Measurements from ENCODE around the gene FLCN. TPM values are rescaled to one million over a fixed set of nuclear protein-coding genes. Genes with fewer than 3 reads are reported as not detected.

Gene FLCN
- total RNA-seq, 1 donor from 2014 or later: 46.6 TPM

DNA sequence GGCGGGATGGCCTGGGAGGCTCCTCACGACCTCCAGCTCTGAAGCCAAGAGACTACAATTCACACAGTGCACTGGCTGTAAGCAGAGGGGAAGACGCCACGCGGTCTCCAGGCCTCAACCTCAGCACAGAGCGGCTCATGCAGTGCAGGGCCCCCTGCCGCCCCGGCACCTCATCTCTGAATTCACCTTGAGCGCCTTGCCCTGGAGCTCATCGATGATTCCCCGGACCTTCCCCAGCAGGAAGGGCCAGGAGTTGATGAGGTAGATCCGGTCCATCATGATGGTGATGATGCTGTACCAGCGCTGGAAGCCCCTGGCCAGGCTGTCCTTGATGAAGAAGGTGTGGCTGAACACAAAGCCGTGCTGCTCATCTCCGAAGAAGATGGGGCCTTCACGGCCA, 13.2 kb downstream of the FLCN start:
- Histone ChIP-seq H3K9me3 (replicated peaks) (no peaks in the 10 kb centered on the region), H3K4me1 (peaks cover 18% of the 10 kb centered on the region), H3K27me3 (ENCODE audit: low read depth) (no peaks in the 10 kb centered on the region), H3K27ac (replicated peaks) (no peak overlapping the region), H3K4me3 (no peak overlapping the region), H3K36me3 (peaks cover 100% of the 10 kb centered on the region)
- no peak for DNase-seq
- TF ChIP-seq, protein P1, sequence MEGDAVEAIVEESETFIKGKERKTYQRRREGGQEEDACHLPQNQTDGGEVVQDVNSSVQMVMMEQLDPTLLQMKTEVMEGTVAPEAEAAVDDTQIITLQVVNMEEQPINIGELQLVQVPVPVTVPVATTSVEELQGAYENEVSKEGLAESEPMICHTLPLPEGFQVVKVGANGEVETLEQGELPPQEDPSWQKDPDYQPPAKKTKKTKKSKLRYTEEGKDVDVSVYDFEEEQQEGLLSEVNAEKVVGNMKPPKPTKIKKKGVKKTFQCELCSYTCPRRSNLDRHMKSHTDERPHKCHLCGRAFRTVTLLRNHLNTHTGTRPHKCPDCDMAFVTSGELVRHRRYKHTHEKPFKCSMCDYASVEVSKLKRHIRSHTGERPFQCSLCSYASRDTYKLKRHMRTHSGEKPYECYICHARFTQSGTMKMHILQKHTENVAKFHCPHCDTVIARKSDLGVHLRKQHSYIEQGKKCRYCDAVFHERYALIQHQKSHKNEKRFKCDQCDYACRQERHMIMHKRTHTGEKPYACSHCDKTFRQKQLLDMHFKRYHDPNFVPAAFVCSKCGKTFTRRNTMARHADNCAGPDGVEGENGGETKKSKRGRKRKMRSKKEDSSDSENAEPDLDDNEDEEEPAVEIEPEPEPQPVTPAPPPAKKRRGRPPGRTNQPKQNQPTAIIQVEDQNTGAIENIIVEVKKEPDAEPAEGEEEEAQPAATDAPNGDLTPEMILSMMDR (IDR thresholded peaks at IDR 0.05; ENCODE audit: borderline replicate concordance): no peak
- intact Hi-C loops (cut with micrococcal nuclease): no loop called here

DNA sequence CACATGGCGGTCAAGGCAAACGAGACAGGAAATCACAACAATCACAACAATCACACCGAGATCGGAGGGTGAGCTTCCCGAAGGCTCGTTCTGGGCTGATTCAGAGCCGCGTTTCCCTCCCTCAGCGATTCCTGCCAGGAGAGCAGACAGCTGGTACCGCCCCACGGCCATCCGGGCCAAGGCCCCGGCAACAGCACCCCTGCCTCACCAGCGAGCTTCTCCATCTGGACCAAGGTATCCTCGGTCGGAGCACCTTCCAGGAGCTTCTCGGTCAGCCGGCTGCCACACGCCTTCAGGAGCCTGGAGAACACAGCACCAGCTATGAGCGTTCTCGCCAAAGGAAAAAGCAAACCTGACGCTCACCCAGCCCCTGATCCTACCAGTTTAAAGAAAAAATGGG, 15.6 kb downstream of the FLCN start:
- H3K4me1 ChIP-seq: no peaks in the 10 kb centered on the region
- H3K27ac ChIP-seq (replicated peaks): no peak overlapping the region
- H3K27me3 ChIP-seq (ENCODE audit: low read depth): no peaks in the 10 kb centered on the region
- H3K36me3 ChIP-seq: peaks cover 100% of the 10 kb centered on the region
- H3K9me3 ChIP-seq (replicated peaks): no peaks in the 10 kb centered on the region
- no peak overlapping the region for H3K4me3 ChIP-seq
- intact Hi-C loops (cut with micrococcal nuclease): no loop called here
- DNase-seq: no peak
- TF ChIP-seq, protein P1 (IDR thresholded peaks at IDR 0.05; ENCODE audit: borderline replicate concordance): no peak

DNA sequence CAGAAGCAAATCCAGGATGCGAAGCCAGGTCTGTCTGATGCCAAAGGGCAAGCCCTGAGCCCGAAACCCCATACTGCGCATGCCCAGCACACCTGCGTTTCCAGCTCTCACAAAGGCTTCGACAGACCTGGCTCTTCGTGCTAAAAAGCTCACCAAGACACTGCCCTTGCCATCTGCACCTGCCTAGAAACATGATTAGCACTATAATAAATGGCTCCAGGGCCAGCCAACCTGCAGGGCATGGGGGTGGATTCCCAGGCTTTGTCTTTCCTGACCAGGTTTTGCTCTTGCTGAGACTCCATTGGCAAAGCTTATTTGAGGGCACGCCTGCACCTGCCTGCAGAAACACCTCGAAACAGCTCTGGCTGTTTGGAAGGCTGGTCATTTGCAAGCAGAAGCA, 16.4 kb downstream of the FLCN start:
- no peaks in the 10 kb centered on the region for H3K27me3 ChIP-seq (ENCODE audit: low read depth)
- no peaks in the 10 kb centered on the region for H3K9me3 ChIP-seq (replicated peaks)
- H3K4me1 ChIP-seq: no peaks in the 10 kb centered on the region
- TF ChIP-seq, protein P1 (IDR thresholded peaks at IDR 0.05; ENCODE audit: borderline replicate concordance): no peak
- intact Hi-C loops (cut with micrococcal nuclease): no loop called here
- DNase-seq: no peak
- H3K36me3 ChIP-seq: peaks cover 100% of the 10 kb centered on the region
- H3K4me3 ChIP-seq: no peak overlapping the region
- H3K27ac ChIP-seq (replicated peaks): no peak overlapping the region

DNA sequence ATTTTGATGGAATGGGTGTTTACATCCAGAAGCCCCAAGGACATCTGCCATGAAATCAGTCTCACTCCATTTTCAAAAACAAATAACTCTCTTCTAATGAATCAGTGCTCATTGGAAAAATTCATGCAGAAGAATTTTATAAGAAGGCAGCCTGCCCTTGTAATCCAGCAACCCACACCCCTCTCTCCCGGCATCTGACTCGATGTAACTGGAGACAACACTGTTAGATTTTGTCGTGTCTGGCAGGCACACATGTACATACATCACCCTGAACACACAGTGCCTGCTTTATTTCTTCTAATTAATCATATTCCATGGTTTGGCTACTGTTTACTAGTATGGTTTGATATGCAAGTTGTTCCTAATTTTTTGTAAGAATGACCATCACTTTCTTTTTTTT, 19.0 kb downstream of the FLCN start:
- H3K4me3 ChIP-seq: no peak overlapping the region
- H3K27ac ChIP-seq (replicated peaks): no peak overlapping the region
- no peaks in the 10 kb centered on the region for H3K27me3 ChIP-seq (ENCODE audit: low read depth)
- TF ChIP-seq, protein P1 (IDR thresholded peaks at IDR 0.05; ENCODE audit: borderline replicate concordance): no peak
- H3K36me3 ChIP-seq: peaks cover 99% of the 10 kb centered on the region
- peaks cover 8% of the 10 kb centered on the region for H3K4me1 ChIP-seq
- DNase-seq: no peak
- no peaks in the 10 kb centered on the region for H3K9me3 ChIP-seq (replicated peaks)
- intact Hi-C loops (cut with micrococcal nuclease): no loop called here

DNA sequence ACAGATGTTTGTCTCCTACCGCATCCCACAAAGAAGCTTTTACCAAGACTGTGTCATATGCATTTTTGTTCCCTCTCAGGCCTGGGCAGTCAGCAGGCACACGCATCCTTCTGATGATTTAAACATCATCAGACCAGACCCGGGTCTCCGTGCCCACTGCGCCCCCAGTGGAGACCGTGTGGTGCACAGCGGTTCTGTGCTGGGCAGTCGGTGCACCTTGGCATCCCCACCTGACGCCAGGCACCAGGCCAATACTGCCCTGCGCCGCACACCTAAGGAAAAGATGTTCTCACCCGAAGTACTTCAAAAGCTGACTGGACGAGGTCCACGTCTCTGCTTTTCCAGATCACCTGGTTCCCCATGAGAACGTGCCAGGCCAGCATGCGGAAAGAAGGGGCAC, 20.2 kb downstream of the FLCN start:
- intact Hi-C loops (cut with micrococcal nuclease): no loop called here
- no peaks in the 10 kb centered on the region for H3K27me3 ChIP-seq (ENCODE audit: low read depth)
- no peak for DNase-seq
- TF ChIP-seq, protein P1 (IDR thresholded peaks at IDR 0.05; ENCODE audit: borderline replicate concordance): no peak
- H3K36me3 ChIP-seq: peaks cover 94% of the 10 kb centered on the region
- H3K4me1 ChIP-seq: peaks cover 8% of the 10 kb centered on the region
- H3K9me3 ChIP-seq (replicated peaks): no peaks in the 10 kb centered on the region
- H3K27ac ChIP-seq (replicated peaks): no peak overlapping the region
- H3K4me3 ChIP-seq: no peak overlapping the region

DNA sequence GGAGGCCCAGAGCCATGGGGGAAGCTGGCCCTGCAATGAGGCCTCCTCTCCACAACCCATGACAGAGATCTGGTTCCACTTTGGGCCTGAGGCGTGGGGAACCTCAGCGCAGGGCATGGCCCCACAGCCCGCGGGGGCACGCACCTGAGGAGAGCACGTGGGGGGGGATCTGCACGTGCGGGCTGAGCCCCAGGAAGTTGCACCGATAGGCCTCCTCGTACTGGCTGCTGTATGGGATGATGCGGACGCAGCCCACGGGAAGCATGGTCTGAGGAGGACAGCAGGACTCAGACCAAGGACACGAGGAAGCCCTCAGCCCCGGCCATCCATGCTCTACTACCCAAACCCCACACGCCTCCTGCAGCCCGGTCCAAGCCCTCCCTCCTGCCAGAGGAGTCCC, 20.7 kb downstream of the FLCN start:
- Histone ChIP-seq H3K36me3 (peaks cover 89% of the 10 kb centered on the region), H3K9me3 (replicated peaks) (no peaks in the 10 kb centered on the region), H3K27ac (replicated peaks) (no peak overlapping the region), H3K27me3 (ENCODE audit: low read depth) (no peaks in the 10 kb centered on the region), H3K4me3 (no peak overlapping the region), H3K4me1 (peaks cover 8% of the 10 kb centered on the region)
- TF ChIP-seq, protein P1 (IDR thresholded peaks at IDR 0.05; ENCODE audit: borderline replicate concordance): no peak
- DNase-seq: no peak
- intact Hi-C loops (cut with micrococcal nuclease): no loop called here

Data from left ventricle myocardium inferior (tissue), 1 donor.